Progenitor cell of endocrine pancreas (in vitro differentiated cells): ENCODE data around the gene GFRA4. TPM values are rescaled to one million over a fixed set of nuclear protein-coding genes. Genes with fewer than 3 reads are reported as not detected.

Source experiments
- DNase-seq: peaks from one replicate; pipeline ENCODE4 v3.0.0; 2021; ENCODE audit warnings: low spot score; ENCODE audit not compliant: unreplicated experiment
- H3K27ac Mint-ChIP-seq: 2 replicates; pipeline ENCODE4 v1.8.0; 2021; ENCODE audit warnings: mild to moderate bottlenecking, moderate library complexity, mixed read lengths
- H3K27me3 Mint-ChIP-seq: 2 replicates; pipeline ENCODE4 v1.8.0; 2021; ENCODE audit warnings: mixed read lengths
- H3K36me3 Mint-ChIP-seq: 2 replicates; pipeline ENCODE4 v1.8.0; 2022; ENCODE audit warnings: mixed read lengths; ENCODE audit not compliant: insufficient read depth
- H3K4me1 Mint-ChIP-seq: 2 replicates; pipeline ENCODE4 v1.8.0; 2021; ENCODE audit warnings: low read depth, mixed read lengths
- H3K4me3 Mint-ChIP-seq: 2 replicates; pipeline ENCODE4 v1.8.0; 2021; ENCODE audit warnings: low read depth, mild to moderate bottlenecking, moderate library complexity, mixed read lengths
- H3K9me3 Mint-ChIP-seq: 2 replicates; pipeline ENCODE4 v1.8.0; 2021; ENCODE audit warnings: low read depth, mixed read lengths
- CTCF ChIP-seq: fragments of 200-600 bp; sonication (generic); IDR thresholded peaks from one replicate; pipeline ENCODE4 v1.5.0; 2021; ENCODE audit warnings: antibody characterized with exemption, mild to moderate bottlenecking; ENCODE audit not compliant: unreplicated experiment
- total RNA-seq: library from RNA; stranded (reverse); gene quantifications from 2 replicates; pipeline ENCODE4 v1.2.1, GENCODE V29; 2021

The GFRA4 gene
- total RNA-seq, 1 donor from 2014 or later = not detected

GRCh38 chr20:3697588-3698305 lies 34.5 kb upstream of the GFRA4 start:
- no peak overlapping the region for H3K27ac Mint-ChIP-seq
- H3K9me3 Mint-ChIP-seq = no peaks in the 10 kb centered on the region
- TF ChIP-seq CTCF = no peak
- H3K4me3 Mint-ChIP-seq = no peak overlapping the region
- no peaks in the 10 kb centered on the region for H3K4me1 Mint-ChIP-seq
- H3K27me3 Mint-ChIP-seq = peaks cover 3% of the 10 kb centered on the region
- no peaks in the 10 kb centered on the region for H3K36me3 Mint-ChIP-seq
- DNase-seq = no peak

DNA sequence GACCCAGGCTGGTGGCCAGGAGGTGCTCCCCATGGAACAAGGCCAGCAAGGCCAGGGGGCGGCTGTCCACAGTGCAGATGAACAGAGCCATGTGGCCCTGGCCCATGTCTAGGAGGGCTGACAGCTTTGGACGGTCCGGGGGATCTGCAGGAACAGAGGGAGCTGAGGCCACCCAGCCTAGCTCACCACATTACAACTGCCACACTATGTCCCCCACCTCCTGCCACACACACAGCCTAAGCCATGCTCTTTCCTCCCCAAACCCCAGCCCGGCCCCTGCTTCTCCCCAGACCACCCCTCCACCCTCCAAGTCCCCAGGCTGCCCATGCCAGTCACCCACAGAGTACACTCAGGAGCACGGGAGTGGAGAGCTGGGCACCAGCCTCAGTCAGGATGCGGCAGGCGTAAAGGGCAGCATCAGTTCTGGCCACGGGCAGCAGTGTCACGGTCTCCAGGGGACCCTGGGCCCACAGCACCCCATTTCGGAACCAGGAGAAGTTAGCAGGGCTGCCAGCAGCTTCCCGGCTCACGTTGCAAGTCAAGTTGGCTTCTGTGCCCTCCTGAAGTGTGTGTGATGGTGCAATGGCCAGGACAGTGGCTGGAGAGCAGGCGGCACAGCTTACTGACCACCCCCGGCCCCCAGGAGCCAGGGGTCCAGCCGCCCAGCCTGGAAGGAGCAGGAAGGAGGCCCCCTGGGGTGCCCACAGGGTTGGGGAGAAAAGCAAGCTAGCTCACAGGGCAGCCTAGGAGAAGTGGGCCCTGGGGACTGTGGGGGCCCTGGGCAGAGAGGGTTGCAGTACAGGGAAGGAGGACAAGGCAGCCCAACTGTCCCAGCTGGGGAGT lies 33.8 kb upstream of the GFRA4 start:
- no peak overlapping the region for H3K27ac Mint-ChIP-seq
- DNase-seq = no peak
- no peaks in the 10 kb centered on the region for H3K4me1 Mint-ChIP-seq
- H3K27me3 Mint-ChIP-seq = peaks cover 2% of the 10 kb centered on the region
- no peak overlapping the region for H3K4me3 Mint-ChIP-seq
- H3K9me3 Mint-ChIP-seq = no peaks in the 10 kb centered on the region
- no peak for TF ChIP-seq CTCF
- no peaks in the 10 kb centered on the region for H3K36me3 Mint-ChIP-seq

GRCh38 chr20:3696200-3696599 lies 33.0 kb upstream of the GFRA4 start:
- no peaks in the 10 kb centered on the region for H3K27me3 Mint-ChIP-seq
- H3K4me1 Mint-ChIP-seq = no peaks in the 10 kb centered on the region
- no peak overlapping the region for H3K4me3 Mint-ChIP-seq
- H3K27ac Mint-ChIP-seq = no peak overlapping the region
- H3K36me3 Mint-ChIP-seq = no peaks in the 10 kb centered on the region
- no peak for DNase-seq
- no peaks in the 10 kb centered on the region for H3K9me3 Mint-ChIP-seq
- TF ChIP-seq CTCF = peak; percentile 37

DNA sequence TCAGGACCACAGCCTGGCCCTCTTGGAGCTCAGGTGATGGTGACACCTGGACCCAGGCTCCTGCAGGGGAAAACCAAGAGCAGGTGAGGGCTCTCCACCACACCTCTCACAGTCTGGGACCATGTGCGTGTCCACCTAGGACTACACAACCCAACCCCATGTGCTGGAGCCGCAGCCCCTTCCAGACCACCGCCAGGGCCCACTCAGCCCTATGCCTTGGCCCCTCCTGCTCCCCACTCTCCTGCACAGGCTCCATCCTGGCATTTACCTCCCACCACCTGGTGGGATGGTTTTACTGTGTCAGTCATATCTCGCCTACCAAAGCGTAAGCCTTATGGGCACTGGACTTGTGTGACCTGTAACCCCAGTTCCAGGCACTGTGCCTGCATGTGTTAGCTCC lies 31.7 kb upstream of the GFRA4 start:
- no peaks in the 10 kb centered on the region for H3K4me1 Mint-ChIP-seq
- no peaks in the 10 kb centered on the region for H3K27me3 Mint-ChIP-seq
- H3K9me3 Mint-ChIP-seq = no peaks in the 10 kb centered on the region
- TF ChIP-seq CTCF = no peak
- H3K36me3 Mint-ChIP-seq = no peaks in the 10 kb centered on the region
- H3K4me3 Mint-ChIP-seq = no peak overlapping the region
- no peak for DNase-seq
- H3K27ac Mint-ChIP-seq = no peak overlapping the region

DNA sequence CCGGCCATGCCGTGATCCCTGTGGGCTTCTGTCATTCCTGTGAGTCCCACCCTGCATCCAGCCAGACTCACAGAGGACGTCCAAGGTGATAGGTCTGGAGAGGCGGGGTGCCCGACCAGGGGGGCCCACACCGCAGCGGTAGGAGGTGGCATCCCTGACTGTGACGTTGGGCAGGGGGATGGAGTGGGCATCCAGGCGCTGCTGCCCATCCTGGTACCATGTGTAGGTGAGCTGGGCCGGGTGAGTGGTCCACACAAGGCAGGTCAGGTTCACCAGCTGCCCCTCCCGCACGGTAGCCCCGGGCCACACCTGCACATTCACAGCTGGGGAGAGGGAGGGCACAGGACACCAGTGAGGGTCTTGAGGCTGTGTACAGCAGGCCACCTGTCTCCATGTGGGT lies 30.2 kb upstream of the GFRA4 start:
- H3K27me3 Mint-ChIP-seq = peaks cover 3% of the 10 kb centered on the region
- no peaks in the 10 kb centered on the region for H3K36me3 Mint-ChIP-seq
- TF ChIP-seq CTCF = no peak
- no peak overlapping the region for H3K4me3 Mint-ChIP-seq
- H3K27ac Mint-ChIP-seq = no peak overlapping the region
- no peaks in the 10 kb centered on the region for H3K4me1 Mint-ChIP-seq
- no peak for DNase-seq
- H3K9me3 Mint-ChIP-seq = no peaks in the 10 kb centered on the region
